ENCODE data around the gene SMDT1. TPM values are rescaled to one million over a fixed set of nuclear protein-coding genes. Genes with fewer than 3 reads are reported as not detected.

Gene SMDT1
- total RNA-seq, 3 donors from 2014 or later (not counting 1 experiment from before 2014, with no cell fraction given), result 37.7 to 51.0 (median 45.1) TPM

- Mint-ChIP-seq H3K4me1 (peaks cover 23 to 42% of the 10 kb centered on the region in 2 donors), H3K9me3 (no peaks in the 10 kb centered on the region), H3K27me3 (ENCODE audit: low read depth in 2 of 2) (no peaks in the 10 kb centered on the region), H3K27ac (peak overlapping the region; percentile 21 to 79), H3K4me3 (peak overlapping the region; percentile 66), H3K36me3 (no peaks in the 10 kb centered on the region)
- TF ChIP-seq, protein P1, sequence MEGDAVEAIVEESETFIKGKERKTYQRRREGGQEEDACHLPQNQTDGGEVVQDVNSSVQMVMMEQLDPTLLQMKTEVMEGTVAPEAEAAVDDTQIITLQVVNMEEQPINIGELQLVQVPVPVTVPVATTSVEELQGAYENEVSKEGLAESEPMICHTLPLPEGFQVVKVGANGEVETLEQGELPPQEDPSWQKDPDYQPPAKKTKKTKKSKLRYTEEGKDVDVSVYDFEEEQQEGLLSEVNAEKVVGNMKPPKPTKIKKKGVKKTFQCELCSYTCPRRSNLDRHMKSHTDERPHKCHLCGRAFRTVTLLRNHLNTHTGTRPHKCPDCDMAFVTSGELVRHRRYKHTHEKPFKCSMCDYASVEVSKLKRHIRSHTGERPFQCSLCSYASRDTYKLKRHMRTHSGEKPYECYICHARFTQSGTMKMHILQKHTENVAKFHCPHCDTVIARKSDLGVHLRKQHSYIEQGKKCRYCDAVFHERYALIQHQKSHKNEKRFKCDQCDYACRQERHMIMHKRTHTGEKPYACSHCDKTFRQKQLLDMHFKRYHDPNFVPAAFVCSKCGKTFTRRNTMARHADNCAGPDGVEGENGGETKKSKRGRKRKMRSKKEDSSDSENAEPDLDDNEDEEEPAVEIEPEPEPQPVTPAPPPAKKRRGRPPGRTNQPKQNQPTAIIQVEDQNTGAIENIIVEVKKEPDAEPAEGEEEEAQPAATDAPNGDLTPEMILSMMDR (IDR thresholded peaks at IDR 0.05), result no peak
- Histone ChIP-seq H3K27ac (ENCODE audit: low read length) (peak overlapping the region; percentile 19), H3K36me3 (ENCODE audit: control insufficient read depth, insufficient read depth, low read length) (no peaks in the 10 kb centered on the region), H3K9me3 (ENCODE audit: control insufficient read depth, insufficient read depth, low read length) (no peaks in the 10 kb centered on the region), H3K4me1 (ENCODE audit: control insufficient read depth, insufficient read depth, low read length) (peaks cover 40% of the 10 kb centered on the region), H3K4me3 (ENCODE audit: low read length) (peak overlapping the region; percentile 40), H3K27me3 (ENCODE audit: control insufficient read depth, insufficient read depth, low read length) (no peaks in the 10 kb centered on the region)
- DNase-seq, result no peak
- no peak for ATAC-seq
- WGBS (ENCODE audit: insufficient coverage), result 88% methylated on average over 8 of the region's 9 CpGs
- intact Hi-C loops (cut with micrococcal nuclease), result no loop called here
Observed at GRCh38 chr22:42074846-42075676, 4.4 kb upstream of the SMDT1 start.

GRCh38 chr22:42076764-42077485, 2.6 kb upstream of the SMDT1 start:
- peaks cover 32% of the 10 kb centered on the region for H3K4me1 ChIP-seq (ENCODE audit: control insufficient read depth, insufficient read depth, low read length)
- intact Hi-C loops (cut with micrococcal nuclease), result no loop called here
- H3K9me3 ChIP-seq (ENCODE audit: control insufficient read depth, insufficient read depth, low read length), result no peaks in the 10 kb centered on the region
- no peaks in the 10 kb centered on the region for H3K9me3 Mint-ChIP-seq
- 95% methylated on average over 20 of the region's 20 CpGs for WGBS (ENCODE audit: insufficient coverage)
- no peaks in the 10 kb centered on the region for H3K27me3 ChIP-seq (ENCODE audit: control insufficient read depth, insufficient read depth, low read length)
- H3K4me1 Mint-ChIP-seq, result peaks cover 20 to 32% of the 10 kb centered on the region in 2 donors
- H3K4me3 Mint-ChIP-seq, result no peak overlapping the region
- no peaks in the 10 kb centered on the region for H3K36me3 Mint-ChIP-seq
- H3K36me3 ChIP-seq (ENCODE audit: control insufficient read depth, insufficient read depth, low read length), result peaks cover 2% of the 10 kb centered on the region
- TF ChIP-seq, protein P1 (IDR thresholded peaks at IDR 0.05), result no peak
- no peak for DNase-seq
- ATAC-seq, result no peak
- no peaks in the 10 kb centered on the region for H3K27me3 Mint-ChIP-seq (ENCODE audit: low read depth in 2 of 2)
- H3K27ac ChIP-seq (ENCODE audit: low read length), result no peak overlapping the region
- H3K4me3 ChIP-seq (ENCODE audit: low read length), result no peak overlapping the region
- no peak overlapping the region for H3K27ac Mint-ChIP-seq

- Mint-ChIP-seq H3K4me3 (no peak overlapping the region), H3K36me3 (no peaks in the 10 kb centered on the region), H3K9me3 (no peaks in the 10 kb centered on the region), H3K27me3 (ENCODE audit: low read depth in 2 of 2) (no peaks in the 10 kb centered on the region), H3K4me1 (peaks cover 23 to 35% of the 10 kb centered on the region in 2 donors), H3K27ac (peak overlapping the region; percentile 97 to 100)
- no peak for ATAC-seq
- H3K4me3 ChIP-seq (ENCODE audit: low read length), result no peak overlapping the region
- no peak overlapping the region for H3K27ac ChIP-seq (ENCODE audit: low read length)
- no peaks in the 10 kb centered on the region for H3K27me3 ChIP-seq (ENCODE audit: control insufficient read depth, insufficient read depth, low read length)
- DNase-seq, result no peak
- TF ChIP-seq, protein P1 (IDR thresholded peaks at IDR 0.05), result no peak
- H3K9me3 ChIP-seq (ENCODE audit: control insufficient read depth, insufficient read depth, low read length), result no peaks in the 10 kb centered on the region
- peaks cover 32% of the 10 kb centered on the region for H3K4me1 ChIP-seq (ENCODE audit: control insufficient read depth, insufficient read depth, low read length)
- WGBS (ENCODE audit: insufficient coverage), result 95% methylated on average over 21 of the region's 21 CpGs
- intact Hi-C loops (cut with micrococcal nuclease), result no loop called here
- H3K36me3 ChIP-seq (ENCODE audit: control insufficient read depth, insufficient read depth, low read length), result peaks cover 6% of the 10 kb centered on the region
Observed at GRCh38 chr22:42077486-42078125, 1.9 kb upstream of the SMDT1 start.

Measured in natural killer cell (primary cell).